Measurements from ENCODE around the gene WBP2. TPM values are rescaled to one million over a fixed set of nuclear protein-coding genes. Genes with fewer than 3 reads are reported as not detected.

Gene WBP2
- total and polyA plus RNA-seq, 2 of the 13 experiments (the other 11 are each of a cell fraction or from before 2014, with no cell fraction given): 29.2 to 29.5 TPM

DNA sequence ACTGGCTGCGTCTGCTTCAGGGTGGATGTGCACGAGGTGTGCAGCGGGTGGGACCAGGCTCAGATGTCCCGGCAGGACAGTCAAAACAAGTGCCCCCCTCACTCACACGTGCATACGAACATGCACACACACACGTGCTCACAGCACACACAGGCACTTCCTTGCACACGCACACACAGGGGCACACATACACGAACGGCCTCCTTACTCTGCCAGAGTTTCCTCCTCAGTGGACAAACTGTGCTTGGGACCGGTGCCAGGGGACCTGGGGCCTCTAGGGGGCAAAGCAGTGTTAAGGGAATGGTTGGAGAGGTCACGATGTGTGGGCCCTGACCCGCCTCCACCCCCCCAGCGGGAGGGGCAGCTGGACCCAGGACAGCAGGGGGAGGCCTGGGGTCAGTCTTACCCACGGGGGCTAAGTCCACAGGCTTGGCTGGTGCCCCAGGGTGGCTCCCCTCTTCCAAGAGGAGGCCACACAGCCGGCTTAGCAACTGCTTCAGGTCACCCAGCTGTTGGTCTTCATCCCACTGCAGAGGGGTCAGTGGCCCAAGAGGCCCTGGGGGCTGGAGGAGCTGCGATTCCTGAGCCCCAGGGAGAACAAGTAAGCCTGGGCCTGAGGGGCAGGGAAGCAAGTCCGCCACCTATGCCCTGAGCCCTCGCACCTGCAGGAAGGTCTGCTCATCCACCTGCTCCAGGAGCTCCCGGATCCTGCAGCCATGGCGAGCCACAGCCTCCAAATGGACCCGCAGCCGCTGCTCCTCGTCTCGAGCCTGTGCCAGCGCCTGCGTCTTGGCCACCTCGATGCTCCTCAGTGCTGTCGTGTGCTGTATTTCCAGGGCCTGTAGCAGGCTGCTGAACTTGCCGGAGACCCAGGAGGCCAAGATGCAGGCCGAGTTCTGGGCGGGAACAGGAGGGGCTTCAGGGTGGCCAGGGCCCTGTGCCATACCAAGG, 36.7 kb upstream of the WBP2 start (continued):
- TF ChIP-seq, protein P1, sequence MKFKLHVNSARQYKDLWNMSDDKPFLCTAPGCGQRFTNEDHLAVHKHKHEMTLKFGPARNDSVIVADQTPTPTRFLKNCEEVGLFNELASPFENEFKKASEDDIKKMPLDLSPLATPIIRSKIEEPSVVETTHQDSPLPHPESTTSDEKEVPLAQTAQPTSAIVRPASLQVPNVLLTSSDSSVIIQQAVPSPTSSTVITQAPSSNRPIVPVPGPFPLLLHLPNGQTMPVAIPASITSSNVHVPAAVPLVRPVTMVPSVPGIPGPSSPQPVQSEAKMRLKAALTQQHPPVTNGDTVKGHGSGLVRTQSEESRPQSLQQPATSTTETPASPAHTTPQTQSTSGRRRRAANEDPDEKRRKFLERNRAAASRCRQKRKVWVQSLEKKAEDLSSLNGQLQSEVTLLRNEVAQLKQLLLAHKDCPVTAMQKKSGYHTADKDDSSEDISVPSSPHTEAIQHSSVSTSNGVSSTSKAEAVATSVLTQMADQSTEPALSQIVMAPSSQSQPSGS (CRISPR knock-in tag; IDR thresholded peaks at IDR 0.05): no peak; the same call in 1 of the 2 replicates
- TF ChIP-seq ZNF143 (CRISPR knock-in tag; IDR thresholded peaks at IDR 0.05) (0 out of 2 replicates have a peak, but pooled peaks have one; percentile 4), RFX1 (IDR thresholded peaks at IDR 0.05) (no peak), CBX2 (IDR thresholded peaks at IDR 0.05; ENCODE audit: low read depth, low read length) (no peak), CBX2 (CRISPR knock-in tag; IDR thresholded peaks at IDR 0.05; ENCODE audit: low read depth) (0 out of 2 replicates have a peak, but pooled peaks have one; percentile 54), HOXA9 (CRISPR knock-in tag; IDR thresholded peaks at IDR 0.05; ENCODE audit: borderline replicate concordance) (no peak; the same call in 1 of the 2 replicates), ZNF703 (CRISPR knock-in tag; IDR thresholded peaks at IDR 0.05; ENCODE audit: borderline replicate concordance) (no peak), RFX5 (IDR thresholded peaks at IDR 0.05; ENCODE audit: low read depth, low read length) (no peak), SPEN (CRISPR knock-in tag; IDR thresholded peaks at IDR 0.05; ENCODE audit: low read depth) (peak; percentile 78; the same call in 1 of the 2 replicates), SMAD3 (CRISPR knock-in tag; IDR thresholded peaks at IDR 0.05) (no peak), HNRNPK (IDR thresholded peaks at IDR 0.05; ENCODE audit: low read depth, low read length, poor library complexity, severe bottlenecking) (no peak), ZNF235 (CRISPR knock-in tag; IDR thresholded peaks at IDR 0.05; ENCODE audit: borderline replicate concordance) (no peak), ESRRA (CRISPR knock-in tag; IDR thresholded peaks at IDR 0.05; ENCODE audit: low read depth) (peak; percentile 85), PHB2 (IDR thresholded peaks at IDR 0.05; ENCODE audit: partially characterized antibody) (no peak), ARID2 (CRISPR knock-in tag; IDR thresholded peaks at IDR 0.05; ENCODE audit: borderline replicate concordance) (peak; percentile 94; the same call in 1 of the 2 replicates), CBX5 (CRISPR knock-in tag; IDR thresholded peaks at IDR 0.05; ENCODE audit: borderline replicate concordance) (no peak), ZNF333 (CRISPR knock-in tag; IDR thresholded peaks at IDR 0.05; ENCODE audit: borderline replicate concordance) (no peak; the same call in 1 of the 2 replicates), HOXD1 (CRISPR knock-in tag; IDR thresholded peaks at IDR 0.05) (peak; percentile 81), ZNF446 (CRISPR knock-in tag; IDR thresholded peaks at IDR 0.05) (no peak; the same call in 1 of the 2 replicates), MTF2 (CRISPR knock-in tag; IDR thresholded peaks at IDR 0.05; ENCODE audit: borderline replicate concordance) (no peak; the same call in 1 of the 2 replicates), ZFP36L2 (CRISPR knock-in tag; IDR thresholded peaks at IDR 0.05) (no peak), HNRNPLL (IDR thresholded peaks at IDR 0.05; ENCODE audit: low read depth, low read length, poor library complexity, severe bottlenecking) (no peak)
- TF ChIP-seq, protein P2, sequence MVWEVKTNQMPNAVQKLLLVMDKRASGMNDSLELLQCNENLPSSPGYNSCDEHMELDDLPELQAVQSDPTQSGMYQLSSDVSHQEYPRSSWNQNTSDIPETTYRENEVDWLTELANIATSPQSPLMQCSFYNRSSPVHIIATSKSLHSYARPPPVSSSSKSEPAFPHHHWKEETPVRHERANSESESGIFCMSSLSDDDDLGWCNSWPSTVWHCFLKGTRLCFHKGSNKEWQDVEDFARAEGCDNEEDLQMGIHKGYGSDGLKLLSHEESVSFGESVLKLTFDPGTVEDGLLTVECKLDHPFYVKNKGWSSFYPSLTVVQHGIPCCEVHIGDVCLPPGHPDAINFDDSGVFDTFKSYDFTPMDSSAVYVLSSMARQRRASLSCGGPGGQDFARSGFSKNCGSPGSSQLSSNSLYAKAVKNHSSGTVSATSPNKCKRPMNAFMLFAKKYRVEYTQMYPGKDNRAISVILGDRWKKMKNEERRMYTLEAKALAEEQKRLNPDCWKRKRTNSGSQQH (CRISPR knock-in tag; IDR thresholded peaks at IDR 0.05; ENCODE audit: low read depth): 0 out of 2 replicates have a peak, but pooled peaks have one; percentile 22
- TF ChIP-seq, protein P3, sequence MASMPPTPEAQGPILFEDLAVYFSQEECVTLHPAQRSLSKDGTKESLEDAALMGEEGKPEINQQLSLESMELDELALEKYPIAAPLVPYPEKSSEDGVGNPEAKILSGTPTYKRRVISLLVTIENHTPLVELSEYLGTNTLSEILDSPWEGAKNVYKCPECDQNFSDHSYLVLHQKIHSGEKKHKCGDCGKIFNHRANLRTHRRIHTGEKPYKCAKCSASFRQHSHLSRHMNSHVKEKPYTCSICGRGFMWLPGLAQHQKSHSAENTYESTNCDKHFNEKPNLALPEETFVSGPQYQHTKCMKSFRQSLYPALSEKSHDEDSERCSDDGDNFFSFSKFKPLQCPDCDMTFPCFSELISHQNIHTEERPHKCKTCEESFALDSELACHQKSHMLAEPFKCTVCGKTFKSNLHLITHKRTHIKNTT (CRISPR knock-in tag; IDR thresholded peaks at IDR 0.05): no peak
- TF ChIP-seq, protein P4, sequence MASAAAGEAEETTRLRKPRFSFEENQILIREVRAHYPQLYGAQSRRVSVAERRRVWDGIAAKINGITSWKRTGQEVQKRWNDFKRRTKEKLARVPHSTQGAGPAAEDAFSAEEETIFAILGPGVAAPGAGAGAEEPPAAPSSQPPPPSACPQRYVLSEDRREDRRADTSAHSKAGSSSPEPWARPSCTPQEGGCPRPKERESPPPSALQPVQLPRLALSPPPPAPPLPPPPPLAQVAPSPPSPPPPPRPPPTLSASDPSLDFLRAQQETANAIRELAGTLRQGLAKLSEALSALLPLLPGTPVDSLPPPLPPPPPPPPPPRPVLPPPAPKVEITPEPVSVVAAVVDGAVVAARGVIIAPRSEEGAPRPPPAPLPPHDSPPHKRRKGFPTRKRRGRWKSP (CRISPR knock-in tag; IDR thresholded peaks at IDR 0.05): peak; percentile 62; the same call in 1 of the 2 replicates

Measured in HepG2 (cell line).